HEK293 (cell line): Measurements from ENCODE around the gene SURF2.

Experiments
- EGR2 ChIP-seq: fragments of 450-650 bp; formaldehyde crosslinking; IDR thresholded peaks from 2 replicates; pipeline ENCODE4 v1.5.1; 2016; ENCODE audit warnings: low read depth, missing biosample characterization, missing genetic modification characterization
- KLF9 ChIP-seq: fragments of 450-650 bp; formaldehyde crosslinking; IDR thresholded peaks from 2 replicates; pipeline ENCODE4 v1.5.1; 2016; ENCODE audit warnings: missing biosample characterization, missing genetic modification characterization, low read depth
- MYNN ChIP-seq: fragments of 450-650 bp; formaldehyde crosslinking; IDR thresholded peaks from 2 replicates; pipeline ENCODE4 v1.5.1; 2016; ENCODE audit warnings: missing biosample characterization, missing genetic modification characterization, borderline replicate concordance
- OVOL3 ChIP-seq: fragments of 450-650 bp; formaldehyde crosslinking; IDR thresholded peaks from 2 replicates; pipeline ENCODE4 v1.5.1; 2016; ENCODE audit warnings: missing biosample characterization, missing genetic modification characterization
- PRDM1 ChIP-seq: fragments of 450-650 bp; formaldehyde crosslinking; IDR thresholded peaks from 2 replicates; pipeline ENCODE4; 2016; ENCODE audit warnings: missing biosample characterization, missing genetic modification characterization
- PRDM2 ChIP-seq: fragments of 450-650 bp; formaldehyde crosslinking; IDR thresholded peaks from 2 replicates; pipeline ENCODE4 v1.5.1; 2016; ENCODE audit warnings: missing biosample characterization, missing genetic modification characterization, borderline replicate concordance
- SCRT2 ChIP-seq: fragments of 450-650 bp; formaldehyde crosslinking; IDR thresholded peaks from 2 replicates; pipeline ENCODE4 v1.5.1; 2016; ENCODE audit warnings: missing biosample characterization, missing genetic modification characterization
- TRIM28 ChIP-seq: IDR thresholded peaks from 2 replicates; pipeline ENCODE4 v1.6.1; 2011; ENCODE audit warnings: low read length, control low read depth, borderline replicate concordance
- YY2 ChIP-seq: fragments of 450-650 bp; formaldehyde crosslinking; IDR thresholded peaks from 2 replicates; pipeline ENCODE4 v1.5.1; 2016; ENCODE audit warnings: missing biosample characterization, missing genetic modification characterization
- ZBTB11 ChIP-seq: fragments of 450-650 bp; formaldehyde crosslinking; conservative IDR thresholded peaks from 2 replicates; pipeline ENCODE4 v1.5.1; 2016; ENCODE audit warnings: low read depth, missing biosample characterization, missing genetic modification characterization
- ZBTB21 ChIP-seq: fragments of 450-650 bp; formaldehyde crosslinking; IDR thresholded peaks from 2 replicates; pipeline ENCODE4 v1.5.1; 2017; ENCODE audit warnings: missing biosample characterization, missing genetic modification characterization
- ZFHX2 ChIP-seq: fragments of 450-650 bp; formaldehyde crosslinking; conservative IDR thresholded peaks from 2 replicates; pipeline ENCODE4 v1.5.1; 2016; ENCODE audit warnings: missing biosample characterization, missing genetic modification characterization
- ZNF121 ChIP-seq: fragments of 450-650 bp; formaldehyde crosslinking; IDR thresholded peaks from 2 replicates; pipeline ENCODE4 v1.5.1; 2016; ENCODE audit warnings: missing biosample characterization, missing genetic modification characterization
- ZNF202 ChIP-seq: fragments of 450-650 bp; formaldehyde crosslinking; IDR thresholded peaks from 2 replicates; pipeline ENCODE4 v1.5.1; 2016; ENCODE audit warnings: missing biosample characterization, missing genetic modification characterization, borderline replicate concordance
- ZNF266 ChIP-seq: fragments of 450-650 bp; formaldehyde crosslinking; IDR thresholded peaks from 2 replicates; pipeline ENCODE4 v1.5.1; 2016; ENCODE audit warnings: missing biosample characterization, missing genetic modification characterization, low read depth
- ZNF274 ChIP-seq, 2 experiments: fragments of 200-500 bp in 1 of 2; fragments of 450-650 bp in 1 of 2; sonication (Bioruptor generic) in 1 of 2; formaldehyde crosslinking in 1 of 2; IDR thresholded peaks; 2 replicates each; pipeline versions ENCODE4 v1.5.1 to v1.6.1; 2014 to 2016; ENCODE audit warnings: borderline replicate concordance in 1 of 2, inconsistent platforms in 1 of 2, low read length in 1 of 2, missing biosample characterization in 1 of 2, missing genetic modification characterization in 1 of 2
- ZNF335 ChIP-seq: fragments of 450-650 bp; formaldehyde crosslinking; conservative IDR thresholded peaks from 2 replicates; pipeline ENCODE4 v1.5.1; 2016; ENCODE audit warnings: missing biosample characterization, missing genetic modification characterization
- ZNF549 ChIP-seq: fragments of 450-650 bp; IDR thresholded peaks from 2 replicates; pipeline ENCODE4 v1.5.1; 2018; ENCODE audit warnings: missing biosample characterization, missing genetic modification characterization, mild to moderate bottlenecking, inconsistent platforms, moderate library complexity
- ZNF585B ChIP-seq: fragments of 450-650 bp; formaldehyde crosslinking; IDR thresholded peaks from 2 replicates; pipeline ENCODE4 v1.5.1; 2016; ENCODE audit warnings: missing biosample characterization, missing genetic modification characterization
- ZNF777 ChIP-seq: fragments of 450-650 bp; formaldehyde crosslinking; IDR thresholded peaks from 2 replicates; pipeline ENCODE4 v1.5.1; 2017; ENCODE audit warnings: missing biosample characterization, missing genetic modification characterization, borderline replicate concordance
- ZNF843 ChIP-seq: fragments of 450-650 bp; formaldehyde crosslinking; IDR thresholded peaks from 2 replicates; pipeline ENCODE4 v1.5.1; 2016; ENCODE audit warnings: missing biosample characterization, missing genetic modification characterization
- TF ChIP-seq, protein P1 (sequence below): fragments of 450-650 bp; formaldehyde crosslinking; IDR thresholded peaks from 2 replicates; pipeline ENCODE4 v1.5.1; 2016; ENCODE audit warnings: missing biosample characterization, missing genetic modification characterization
- TF ChIP-seq, protein P2 (sequence below): fragments of 450-650 bp; formaldehyde crosslinking; optimal IDR thresholded peaks from 2 replicates; pipeline ENCODE3; 2016; ENCODE audit warnings: missing biosample characterization, mild to moderate bottlenecking, missing genetic modification characterization

Gene SURF2

GRCh38 chr9:133335924-133336811 is 20.2 kb upstream of the SURF2 start, which contains the start of gene SURF6 (continued):
- TF ChIP-seq PRDM2 (tag by site-specific recombination) (no peak), PRDM1 (tag by site-specific recombination) (peak; percentile 78), ZBTB21 (tag by site-specific recombination) (no peak), ZNF202 (tag by site-specific recombination) (no peak), KLF9 (tag by site-specific recombination) (peak; percentile 80), ZNF274 (IDR thresholded peaks at IDR 0.05; ENCODE audit: low read length) (no peak), ZNF274 (tag by site-specific recombination; IDR thresholded peaks at IDR 0.05; ENCODE audit: borderline replicate concordance) (no peak), ZNF549 (tag by site-specific recombination) (no peak), ZNF843 (peak; percentile 73), ZNF777 (tag by site-specific recombination) (no peak), ZNF266 (tag by site-specific recombination) (no peak), YY2 (peak; percentile 90), TRIM28 (no peak), EGR2 (tag by site-specific recombination) (peak; percentile 74), ZNF335 (tag by site-specific recombination) (peak; percentile 85), ZBTB11 (tag by site-specific recombination) (peak; percentile 97), SCRT2 (tag by site-specific recombination) (peak; percentile 44; the same call in 1 of the 2 replicates), OVOL3 (tag by site-specific recombination) (peak; percentile 43; the same call in 1 of the 2 replicates), ZNF121 (tag by site-specific recombination) (no peak), ZNF585B (tag by site-specific recombination) (peak; percentile 3; the same call in 1 of the 2 replicates), MYNN (tag by site-specific recombination) (no peak), ZFHX2 (tag by site-specific recombination) (peak; percentile 67)
- TF ChIP-seq, protein P1, sequence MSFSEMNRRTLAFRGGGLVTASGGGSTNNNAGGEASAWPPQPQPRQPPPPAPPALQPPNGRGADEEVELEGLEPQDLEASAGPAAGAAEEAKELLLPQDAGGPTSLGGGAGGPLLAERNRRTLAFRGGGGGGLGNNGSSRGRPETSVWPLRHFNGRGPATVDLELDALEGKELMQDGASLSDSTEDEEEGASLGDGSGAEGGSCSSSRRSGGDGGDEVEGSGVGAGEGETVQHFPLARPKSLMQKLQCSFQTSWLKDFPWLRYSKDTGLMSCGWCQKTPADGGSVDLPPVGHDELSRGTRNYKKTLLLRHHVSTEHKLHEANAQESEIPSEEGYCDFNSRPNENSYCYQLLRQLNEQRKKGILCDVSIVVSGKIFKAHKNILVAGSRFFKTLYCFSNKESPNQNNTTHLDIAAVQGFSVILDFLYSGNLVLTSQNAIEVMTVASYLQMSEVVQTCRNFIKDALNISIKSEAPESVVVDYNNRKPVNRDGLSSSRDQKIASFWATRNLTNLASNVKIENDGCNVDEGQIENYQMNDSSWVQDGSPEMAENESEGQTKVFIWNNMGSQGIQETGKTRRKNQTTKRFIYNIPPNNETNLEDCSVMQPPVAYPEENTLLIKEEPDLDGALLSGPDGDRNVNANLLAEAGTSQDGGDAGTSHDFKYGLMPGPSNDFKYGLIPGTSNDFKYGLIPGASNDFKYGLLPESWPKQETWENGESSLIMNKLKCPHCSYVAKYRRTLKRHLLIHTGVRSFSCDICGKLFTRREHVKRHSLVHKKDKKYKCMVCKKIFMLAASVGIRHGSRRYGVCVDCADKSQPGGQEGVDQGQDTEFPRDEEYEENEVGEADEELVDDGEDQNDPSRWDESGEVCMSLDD (tag by site-specific recombination), result peak; percentile 98
- TF ChIP-seq, protein P2, sequence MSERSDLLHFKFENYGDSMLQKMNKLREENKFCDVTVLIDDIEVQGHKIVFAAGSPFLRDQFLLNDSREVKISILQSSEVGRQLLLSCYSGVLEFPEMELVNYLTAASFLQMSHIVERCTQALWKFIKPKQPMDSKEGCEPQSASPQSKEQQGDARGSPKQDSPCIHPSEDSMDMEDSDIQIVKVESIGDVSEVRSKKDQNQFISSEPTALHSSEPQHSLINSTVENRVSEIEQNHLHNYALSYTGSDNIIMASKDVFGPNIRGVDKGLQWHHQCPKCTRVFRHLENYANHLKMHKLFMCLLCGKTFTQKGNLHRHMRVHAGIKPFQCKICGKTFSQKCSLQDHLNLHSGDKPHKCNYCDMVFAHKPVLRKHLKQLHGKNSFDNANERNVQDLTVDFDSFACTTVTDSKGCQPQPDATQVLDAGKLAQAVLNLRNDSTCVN (tag by site-specific recombination), result peak; percentile 99
